Glutamatergic neuron (in vitro differentiated cells): Measurements from ENCODE around the gene ABHD10. TPM values are rescaled to one million over a fixed set of nuclear protein-coding genes. Genes with fewer than 3 reads are reported as not detected.

Source experiments
- DNase-seq: peaks from one replicate; pipeline ENCODE4 v3.0.0; 2022
- H3K27ac Mint-ChIP-seq: one replicate; pipeline ENCODE4 v1.8.0; 2020; ENCODE audit warnings: mild to moderate bottlenecking, mixed read lengths, inconsistent platforms; ENCODE audit not compliant: unreplicated experiment
- H3K27me3 Mint-ChIP-seq: one replicate; pipeline ENCODE4 v1.8.0; 2020; ENCODE audit warnings: mild to moderate bottlenecking, moderate library complexity, mixed read lengths, inconsistent platforms; ENCODE audit not compliant: unreplicated experiment
- H3K36me3 Mint-ChIP-seq: one replicate; pipeline ENCODE4 v1.8.0; 2020; ENCODE audit warnings: mild to moderate bottlenecking, mixed read lengths, inconsistent platforms; ENCODE audit not compliant: unreplicated experiment
- H3K4me1 Mint-ChIP-seq: one replicate; pipeline ENCODE4 v1.8.0; 2020; ENCODE audit warnings: mild to moderate bottlenecking, low read depth, mixed read lengths, inconsistent platforms; ENCODE audit not compliant: unreplicated experiment
- H3K4me3 Mint-ChIP-seq: one replicate; pipeline ENCODE4 v1.8.0; 2020; ENCODE audit warnings: mild to moderate bottlenecking, mixed read lengths, inconsistent platforms; ENCODE audit not compliant: unreplicated experiment
- H3K9me3 Mint-ChIP-seq: one replicate; pipeline ENCODE4 v1.8.0; 2020; ENCODE audit warnings: mild to moderate bottlenecking, moderate library complexity, mixed read lengths, inconsistent platforms; ENCODE audit not compliant: unreplicated experiment
- CTCF ChIP-seq: fragments of 200-600 bp; sonication (generic); IDR thresholded peaks from one replicate; pipeline ENCODE4 v1.5.0; 2021; ENCODE audit not compliant: partially characterized antibody, unreplicated experiment
- total RNA-seq: library from RNA; stranded (reverse); fragmentation: NEBNext Ultra II Directional; extraction: Animal tissue kit (Norgen Biotek cat#: 25700); gene quantifications from one replicate; pipeline ENCODE4 v1.2.1, GENCODE V29; 2021; ENCODE audit not compliant: unreplicated experiment

Gene ABHD10
- total RNA-seq, 1 donor from 2014 or later, result 35.9 TPM

DNA sequence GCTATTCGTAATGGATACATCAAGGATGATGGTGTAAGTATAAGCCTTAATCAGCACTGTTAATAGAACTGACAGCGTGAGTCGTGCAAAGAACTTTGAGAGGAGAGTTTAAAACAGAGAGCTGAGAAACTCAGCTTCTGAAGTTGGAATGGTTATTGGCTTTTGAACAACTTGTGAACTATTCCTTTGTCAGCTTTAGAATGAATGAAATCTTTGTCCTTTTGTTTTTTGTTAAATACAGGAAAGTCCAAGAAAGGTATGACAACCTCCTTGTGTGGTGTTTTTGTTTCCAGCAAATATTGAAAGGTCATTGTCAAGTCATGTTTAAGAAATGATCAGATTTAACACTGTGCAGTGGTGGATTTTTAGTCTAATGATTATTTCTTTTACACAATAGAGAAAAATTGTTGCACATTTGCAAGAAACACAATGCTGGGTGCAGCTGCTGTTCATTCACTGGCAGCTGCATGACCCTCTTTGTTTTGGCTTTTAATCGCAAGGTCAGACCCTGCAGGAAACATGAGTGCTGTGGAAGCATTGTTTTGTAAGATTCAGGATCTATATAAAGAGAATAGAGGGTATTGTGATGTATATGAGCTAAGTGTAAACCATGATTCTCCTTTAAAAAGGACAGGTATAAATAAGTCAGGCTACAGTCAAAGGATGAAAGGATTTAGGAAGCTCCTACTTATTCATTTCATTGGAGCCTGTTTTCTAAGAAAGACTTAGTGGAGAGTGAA is 21.7 kb upstream of the ABHD10 start:
- H3K27me3 Mint-ChIP-seq, result no peaks in the 10 kb centered on the region
- H3K4me3 Mint-ChIP-seq, result no peak overlapping the region
- no peak for DNase-seq
- peaks cover 28% of the 10 kb centered on the region for H3K4me1 Mint-ChIP-seq
- TF ChIP-seq CTCF, result no peak
- no peaks in the 10 kb centered on the region for H3K36me3 Mint-ChIP-seq
- no peak overlapping the region for H3K27ac Mint-ChIP-seq
- peaks cover 3% of the 10 kb centered on the region for H3K9me3 Mint-ChIP-seq

- no peaks in the 10 kb centered on the region for H3K36me3 Mint-ChIP-seq
- no peaks in the 10 kb centered on the region for H3K27me3 Mint-ChIP-seq
- no peak overlapping the region for H3K4me3 Mint-ChIP-seq
- TF ChIP-seq CTCF, result no peak
- DNase-seq, result no peak
- no peak overlapping the region for H3K27ac Mint-ChIP-seq
- H3K4me1 Mint-ChIP-seq, result peaks cover 11% of the 10 kb centered on the region
- no peaks in the 10 kb centered on the region for H3K9me3 Mint-ChIP-seq
Observed at GRCh38 chr3:111961461-111962164, 17.2 kb upstream of the ABHD10 start.

DNA sequence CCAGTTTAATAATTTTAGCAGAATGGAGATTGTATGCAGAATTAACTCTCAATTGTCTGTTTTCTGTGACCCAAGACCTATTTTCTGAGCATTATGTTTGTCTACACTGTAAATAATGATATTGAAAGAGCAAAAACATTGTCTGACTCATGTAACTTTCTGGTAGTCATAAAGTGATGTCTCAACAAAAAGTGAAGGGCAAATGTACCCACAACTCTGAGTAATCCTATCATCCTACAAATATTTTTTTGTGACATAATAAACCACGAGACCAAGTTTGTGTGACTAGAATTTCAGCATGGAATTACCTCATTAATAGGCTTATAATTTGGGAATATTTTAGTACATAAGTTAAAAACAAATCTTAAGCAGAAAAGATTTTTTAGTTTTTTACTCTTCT is 15.4 kb upstream of the ABHD10 start:
- TF ChIP-seq CTCF, result no peak
- Mint-ChIP-seq H3K9me3 (peaks cover 2% of the 10 kb centered on the region), H3K4me1 (peaks cover 3% of the 10 kb centered on the region), H3K4me3 (no peak overlapping the region), H3K27me3 (peaks cover 2% of the 10 kb centered on the region), H3K27ac (no peak overlapping the region), H3K36me3 (no peaks in the 10 kb centered on the region)
- no peak for DNase-seq

DNA sequence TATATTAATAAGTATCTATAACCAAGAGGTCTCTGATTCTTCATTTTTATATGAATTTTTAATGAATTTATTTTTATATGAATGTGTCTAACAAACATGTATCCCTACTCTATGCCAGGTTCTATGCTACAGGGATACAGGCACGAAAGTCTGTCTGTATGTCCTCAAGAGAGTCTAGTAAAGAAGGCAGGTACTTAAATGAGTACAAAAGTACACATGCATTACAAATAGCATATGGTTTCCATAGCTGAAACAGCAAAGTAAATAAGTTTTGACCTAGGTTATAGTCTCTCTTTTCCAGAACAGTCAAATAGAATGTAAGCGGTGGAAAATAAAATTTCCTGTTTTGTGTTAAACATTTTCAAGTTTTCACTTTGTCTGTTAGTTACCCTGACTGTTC is 13.3 kb upstream of the ABHD10 start:
- peaks cover 2% of the 10 kb centered on the region for H3K9me3 Mint-ChIP-seq
- no peak overlapping the region for H3K27ac Mint-ChIP-seq
- H3K4me3 Mint-ChIP-seq, result no peak overlapping the region
- DNase-seq, result no peak
- H3K27me3 Mint-ChIP-seq, result peaks cover 2% of the 10 kb centered on the region
- peaks cover 3% of the 10 kb centered on the region for H3K4me1 Mint-ChIP-seq
- no peaks in the 10 kb centered on the region for H3K36me3 Mint-ChIP-seq
- TF ChIP-seq CTCF, result no peak

GRCh38 chr3:111967068-111967467 is 11.8 kb upstream of the ABHD10 start:
- no peaks in the 10 kb centered on the region for H3K36me3 Mint-ChIP-seq
- H3K27ac Mint-ChIP-seq, result no peak overlapping the region
- H3K27me3 Mint-ChIP-seq, result peaks cover 2% of the 10 kb centered on the region
- H3K4me3 Mint-ChIP-seq, result no peak overlapping the region
- no peak for DNase-seq
- TF ChIP-seq CTCF, result no peak
- H3K4me1 Mint-ChIP-seq, result peaks cover 3% of the 10 kb centered on the region
- peaks cover 2% of the 10 kb centered on the region for H3K9me3 Mint-ChIP-seq
